SU-DHL-6 (cell line): ENCODE data around the gene EFNA1.

Source experiments
- H2AFZ ChIP-seq: fragments of 200-600 bp; sonication (generic); 2 replicates; pipeline ENCODE4 v1.6.1; 2014; ENCODE audit warnings: low read depth, mild to moderate bottlenecking, moderate library complexity, mixed read lengths, antibody characterized with exemption, low read length; ENCODE audit not compliant: severe bottlenecking
- H3F3A ChIP-seq: fragments of 200-600 bp; shearing (Covaris generic); 2 replicates; pipeline ENCODE4 v1.6.0; 2016; ENCODE audit warnings: antibody characterized with exemption, mild to moderate bottlenecking; ENCODE audit not compliant: insufficient read depth
- H3K27ac ChIP-seq: fragments of 200-600 bp; sonication (generic); 2 replicates; pipeline ENCODE4 v1.5.1; 2016; ENCODE audit warnings: low read depth, mild to moderate bottlenecking, low read length, moderate library complexity, mixed read lengths
- H3K27me3 ChIP-seq: fragments of 200-600 bp; sonication (generic), shearing (Covaris generic); 2 replicates; pipeline ENCODE4 v1.6.0; 2014; ENCODE audit warnings: mild to moderate bottlenecking, low read length
- H3K36me3 ChIP-seq: fragments of 200-600 bp; sonication (generic); 2 replicates; pipeline ENCODE4 v1.6.1; 2014; ENCODE audit warnings: mild to moderate bottlenecking, low read length, mixed read lengths
- H3K4me2 ChIP-seq: fragments of 300-600, 200-600 bp; shearing (Covaris generic), sonication (generic); 2 replicates; pipeline ENCODE4 v1.6.0; 2014; ENCODE audit warnings: low read length, low read depth, mild to moderate bottlenecking; ENCODE audit not compliant: poor library complexity, severe bottlenecking
- H3K4me3 ChIP-seq: fragments of 200-600 bp; sonication (generic); 2 replicates; pipeline ENCODE4 v1.5.1; 2014; ENCODE audit warnings: antibody characterized with exemption, low read length, mild to moderate bottlenecking, mixed read lengths; ENCODE audit not compliant: insufficient read depth, poor library complexity, severe bottlenecking
- H3K79me2 ChIP-seq: fragments of 200-600 bp; sonication (generic); 2 replicates; pipeline ENCODE4 v1.6.1; 2014; ENCODE audit warnings: mild to moderate bottlenecking, low read length, moderate library complexity; ENCODE audit not compliant: insufficient read depth
- H3K9ac ChIP-seq: fragments of 200-600 bp; sonication (generic); 2 replicates; pipeline ENCODE4 v1.7.0; 2014; ENCODE audit warnings: mild to moderate bottlenecking, low read length
- H3K9me2 ChIP-seq: fragments of 200-600 bp; sonication (generic); replicated peaks from 2 replicates; pipeline ENCODE4 v1.6.1; 2014; ENCODE audit warnings: low read length; ENCODE audit not compliant: insufficient read depth
- H3K9me3 ChIP-seq: fragments of 200-600 bp; sonication (generic); 2 replicates; pipeline ENCODE4 v1.6.1; 2014; ENCODE audit warnings: low read length, mixed read lengths; ENCODE audit not compliant: insufficient read depth
- H4K20me1 ChIP-seq: fragments of 200-600 bp; sonication (generic); 2 replicates; pipeline ENCODE4 v1.6.1; 2014; ENCODE audit warnings: low read depth, mild to moderate bottlenecking, antibody characterized with exemption, low read length, moderate library complexity, mixed read lengths
- EZH2phosphoT487 ChIP-seq: fragments of 200-600 bp; sonication (generic), shearing (Covaris generic); conservative IDR thresholded peaks from 2 replicates; pipeline ENCODE4 v1.6.1; 2018; ENCODE audit warnings: mild to moderate bottlenecking, antibody characterized with exemption, low read length, moderate library complexity, mixed read lengths
- TF ChIP-seq, protein P1 (sequence below): fragments of 200-600 bp; sonication (generic); IDR thresholded peaks from one replicate; pipeline ENCODE4 v1.5.1; 2017; ENCODE audit warnings: antibody characterized with exemption, mild to moderate bottlenecking, low read length, moderate library complexity; ENCODE audit not compliant: insufficient read depth, poor library complexity, severe bottlenecking

The EFNA1 gene

DNA sequence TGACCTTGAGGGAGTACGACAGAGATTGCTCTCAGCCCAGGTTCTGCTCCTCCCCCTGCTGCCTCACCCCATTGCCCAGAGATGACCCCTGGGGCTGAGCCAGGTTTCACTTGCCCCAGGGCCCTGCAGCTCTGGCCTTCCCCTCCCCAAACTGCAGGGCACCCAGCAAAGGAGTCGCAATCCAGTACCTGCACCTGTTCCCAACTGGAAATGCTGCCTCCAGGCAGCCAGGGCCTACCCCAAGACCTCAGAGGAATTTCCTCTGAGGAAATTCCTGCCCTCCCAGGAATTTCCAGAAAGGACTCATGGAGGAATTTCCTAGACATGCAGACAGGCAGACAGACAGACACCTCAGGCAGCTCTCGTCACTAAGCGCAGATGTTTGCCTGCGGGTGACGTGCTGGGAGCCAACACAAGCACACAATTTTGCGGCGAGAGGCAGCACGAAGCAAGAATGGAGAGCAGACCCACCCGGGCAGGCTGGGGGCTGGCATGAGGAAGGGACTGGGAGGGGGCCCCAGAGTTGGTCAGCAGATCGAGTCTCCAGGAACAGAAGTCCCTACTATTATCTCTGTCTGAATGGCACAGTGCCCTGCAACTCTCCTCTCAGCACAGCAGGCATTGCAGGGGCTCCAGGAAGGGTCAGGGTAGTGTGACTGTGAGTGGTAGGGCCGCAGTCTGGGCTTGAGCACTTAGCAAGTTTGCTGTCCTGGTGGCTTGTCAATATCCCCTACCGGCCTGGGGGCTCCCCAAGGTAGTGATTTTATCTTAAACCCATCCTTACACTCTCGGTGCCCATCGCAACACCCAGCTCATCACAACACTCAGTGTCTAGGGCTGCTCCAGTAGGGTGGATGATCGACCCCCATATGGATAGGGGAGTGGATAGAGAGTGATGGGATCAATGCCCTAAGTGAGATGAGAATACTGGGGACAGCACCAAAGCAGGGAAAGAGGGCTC lies 2.9 kb upstream of the EFNA1 start:
- Histone ChIP-seq H2AFZ (no peak overlapping the region), H4K20me1 (no peaks in the 10 kb centered on the region), H3K79me2 (no peaks in the 10 kb centered on the region), H3K9me2 (no peaks in the 10 kb centered on the region), H3K4me2 (no peak overlapping the region), H3K27ac (no peak overlapping the region), H3K27me3 (no peaks in the 10 kb centered on the region), H3K9ac (no peak overlapping the region), H3F3A (no peaks in the 10 kb centered on the region), H3K36me3 (no peaks in the 10 kb centered on the region), H3K4me3 (no peak overlapping the region), H3K9me3 (no peaks in the 10 kb centered on the region)
- no peak for TF ChIP-seq EZH2phosphoT487
- TF ChIP-seq, protein P1, sequence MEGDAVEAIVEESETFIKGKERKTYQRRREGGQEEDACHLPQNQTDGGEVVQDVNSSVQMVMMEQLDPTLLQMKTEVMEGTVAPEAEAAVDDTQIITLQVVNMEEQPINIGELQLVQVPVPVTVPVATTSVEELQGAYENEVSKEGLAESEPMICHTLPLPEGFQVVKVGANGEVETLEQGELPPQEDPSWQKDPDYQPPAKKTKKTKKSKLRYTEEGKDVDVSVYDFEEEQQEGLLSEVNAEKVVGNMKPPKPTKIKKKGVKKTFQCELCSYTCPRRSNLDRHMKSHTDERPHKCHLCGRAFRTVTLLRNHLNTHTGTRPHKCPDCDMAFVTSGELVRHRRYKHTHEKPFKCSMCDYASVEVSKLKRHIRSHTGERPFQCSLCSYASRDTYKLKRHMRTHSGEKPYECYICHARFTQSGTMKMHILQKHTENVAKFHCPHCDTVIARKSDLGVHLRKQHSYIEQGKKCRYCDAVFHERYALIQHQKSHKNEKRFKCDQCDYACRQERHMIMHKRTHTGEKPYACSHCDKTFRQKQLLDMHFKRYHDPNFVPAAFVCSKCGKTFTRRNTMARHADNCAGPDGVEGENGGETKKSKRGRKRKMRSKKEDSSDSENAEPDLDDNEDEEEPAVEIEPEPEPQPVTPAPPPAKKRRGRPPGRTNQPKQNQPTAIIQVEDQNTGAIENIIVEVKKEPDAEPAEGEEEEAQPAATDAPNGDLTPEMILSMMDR = no peak

DNA sequence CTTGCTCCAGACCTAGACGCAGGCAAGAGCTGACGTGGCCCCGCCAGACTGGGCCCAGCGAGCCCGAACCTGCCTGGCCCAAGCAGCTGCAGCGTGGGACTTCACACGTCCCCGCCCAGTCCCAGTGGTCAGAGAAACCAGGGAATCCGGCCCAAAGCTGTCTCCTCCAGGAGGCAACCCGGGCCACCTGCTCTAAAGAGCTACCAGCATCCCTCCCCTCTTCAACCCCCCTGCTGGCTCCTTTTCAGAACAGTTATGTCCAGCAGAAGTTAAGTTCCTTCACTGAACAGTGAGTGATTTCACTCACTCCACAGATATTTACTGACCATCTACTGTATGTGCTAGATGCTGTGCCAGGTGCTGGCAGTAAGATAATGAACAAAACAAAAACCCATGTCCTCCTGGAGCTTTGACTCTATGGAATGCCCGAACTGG lies 2.1 kb upstream of the EFNA1 start:
- Histone ChIP-seq H3K36me3 (no peaks in the 10 kb centered on the region), H3K9ac (no peak overlapping the region), H3K27ac (no peak overlapping the region), H3K4me2 (no peak overlapping the region), H3K4me3 (no peak overlapping the region), H3K27me3 (no peaks in the 10 kb centered on the region), H2AFZ (no peak overlapping the region), H3K9me2 (no peaks in the 10 kb centered on the region), H4K20me1 (no peaks in the 10 kb centered on the region), H3K79me2 (no peaks in the 10 kb centered on the region), H3K9me3 (no peaks in the 10 kb centered on the region), H3F3A (no peaks in the 10 kb centered on the region)
- TF ChIP-seq, protein P1 = no peak
- TF ChIP-seq EZH2phosphoT487 = no peak

DNA sequence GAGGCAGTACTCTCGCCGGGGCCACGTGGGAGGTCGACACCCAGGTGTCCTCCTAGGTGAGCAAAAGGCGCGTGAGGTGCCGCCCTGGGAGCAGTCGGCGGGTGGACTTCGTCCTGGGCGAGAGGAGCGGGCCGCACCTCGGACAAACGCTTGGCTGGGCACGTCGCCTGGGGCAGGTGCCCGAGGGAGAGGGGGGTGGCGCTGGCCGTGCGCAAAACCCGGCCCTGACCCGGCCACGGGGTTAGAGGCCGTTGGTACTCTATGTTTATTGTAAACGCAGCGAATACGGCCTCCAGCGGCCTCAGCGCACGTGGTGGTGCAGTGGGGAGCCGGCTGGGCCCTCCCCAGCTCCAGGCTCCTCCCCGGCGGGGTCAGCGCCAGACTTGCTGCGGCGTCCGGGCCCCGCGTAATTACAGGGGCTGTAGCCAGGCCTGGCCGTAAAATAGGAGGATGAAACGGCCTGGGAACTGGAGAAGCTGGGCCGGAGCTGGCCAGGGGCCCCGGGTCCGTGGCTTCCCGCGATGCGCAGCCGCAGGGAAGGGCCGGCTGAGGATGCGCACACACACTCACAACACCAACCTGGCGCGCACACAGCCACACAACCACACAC lies 1.6 kb upstream of the EFNA1 start:
- Histone ChIP-seq H4K20me1 (no peaks in the 10 kb centered on the region), H3K27me3 (no peaks in the 10 kb centered on the region), H3K27ac (no peak overlapping the region), H3F3A (no peaks in the 10 kb centered on the region), H2AFZ (no peak overlapping the region), H3K79me2 (no peaks in the 10 kb centered on the region), H3K9ac (no peak overlapping the region), H3K4me2 (no peak overlapping the region), H3K4me3 (no peak overlapping the region), H3K36me3 (no peaks in the 10 kb centered on the region), H3K9me3 (no peaks in the 10 kb centered on the region), H3K9me2 (no peaks in the 10 kb centered on the region)
- no peak for TF ChIP-seq EZH2phosphoT487
- TF ChIP-seq, protein P1 = no peak
